ENCODE data around the gene DMGDH.

The DMGDH gene

DNA sequence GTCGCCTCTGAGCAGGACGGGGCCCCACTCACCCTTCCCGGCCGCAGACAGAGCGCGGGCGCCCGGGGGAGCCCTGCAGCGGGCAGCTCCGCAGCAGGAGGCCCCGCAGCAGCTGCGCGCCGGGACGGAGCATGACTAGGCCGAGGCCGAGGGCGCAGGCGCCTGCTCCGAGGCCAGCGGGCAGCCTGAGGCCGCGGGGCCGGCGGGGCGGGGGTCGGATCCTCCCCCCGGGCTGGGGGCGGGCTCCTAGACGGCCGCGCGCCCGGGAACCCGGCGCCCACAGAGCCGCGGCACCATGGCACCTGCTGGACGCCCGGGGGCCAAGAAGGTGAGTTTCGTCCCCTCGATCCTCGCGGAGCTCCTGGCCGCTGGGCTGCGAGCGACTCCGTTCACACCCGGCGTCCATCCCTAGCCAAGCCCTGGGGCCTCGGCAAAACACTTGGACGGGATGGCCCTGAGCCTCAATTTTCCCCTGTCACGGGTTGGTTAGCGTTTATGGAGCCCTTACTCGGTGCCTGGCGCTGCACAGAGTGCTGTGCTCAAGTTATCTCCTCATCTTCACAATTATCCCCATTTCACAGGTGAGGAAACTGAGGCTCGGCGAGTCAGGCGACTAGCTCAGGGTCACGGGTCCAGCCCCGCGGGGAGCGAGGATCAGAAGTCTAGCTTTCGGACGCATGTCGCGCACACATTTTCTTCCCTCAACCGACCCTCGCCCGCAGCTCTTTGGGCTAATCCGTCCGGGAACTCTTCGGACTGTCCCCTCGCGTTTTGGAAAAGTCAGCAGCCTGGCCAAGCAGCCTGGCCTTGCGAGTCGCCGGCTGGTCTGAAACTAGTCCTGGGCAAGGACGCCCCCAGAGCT lies at the start of gene DMGDH, which contains the start of gene BHMT2:
DMGDH (minus strand) TSS at position 187 of the 862 bp plus-strand sequence; CDS start at position 133, 54 bp downstream.
BHMT2 (plus strand) TSS at position 280 of the 862 bp plus-strand sequence; CDS start at position 296, 16 bp downstream.
- peak; percentile 73 for DNase-seq

DNA sequence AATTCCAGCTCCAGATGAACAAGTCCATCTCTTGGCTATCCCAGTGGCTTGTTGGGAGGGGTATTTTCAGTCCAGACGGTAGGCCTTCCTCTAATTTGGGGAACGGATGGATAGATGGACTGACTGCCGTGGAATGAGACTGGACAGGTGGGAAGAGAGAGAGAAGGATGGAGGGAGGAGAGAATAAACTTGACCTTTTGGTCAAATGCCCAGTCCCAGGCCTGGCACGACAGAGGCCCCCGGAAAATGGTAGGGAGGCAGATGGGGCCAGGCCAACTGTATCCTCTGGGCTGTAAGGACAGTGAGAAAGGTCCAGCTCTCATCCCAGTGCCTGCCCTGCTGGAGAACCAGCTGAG lies 43.2 kb upstream of the DMGDH start:
- DNase-seq: no peak

DNA sequence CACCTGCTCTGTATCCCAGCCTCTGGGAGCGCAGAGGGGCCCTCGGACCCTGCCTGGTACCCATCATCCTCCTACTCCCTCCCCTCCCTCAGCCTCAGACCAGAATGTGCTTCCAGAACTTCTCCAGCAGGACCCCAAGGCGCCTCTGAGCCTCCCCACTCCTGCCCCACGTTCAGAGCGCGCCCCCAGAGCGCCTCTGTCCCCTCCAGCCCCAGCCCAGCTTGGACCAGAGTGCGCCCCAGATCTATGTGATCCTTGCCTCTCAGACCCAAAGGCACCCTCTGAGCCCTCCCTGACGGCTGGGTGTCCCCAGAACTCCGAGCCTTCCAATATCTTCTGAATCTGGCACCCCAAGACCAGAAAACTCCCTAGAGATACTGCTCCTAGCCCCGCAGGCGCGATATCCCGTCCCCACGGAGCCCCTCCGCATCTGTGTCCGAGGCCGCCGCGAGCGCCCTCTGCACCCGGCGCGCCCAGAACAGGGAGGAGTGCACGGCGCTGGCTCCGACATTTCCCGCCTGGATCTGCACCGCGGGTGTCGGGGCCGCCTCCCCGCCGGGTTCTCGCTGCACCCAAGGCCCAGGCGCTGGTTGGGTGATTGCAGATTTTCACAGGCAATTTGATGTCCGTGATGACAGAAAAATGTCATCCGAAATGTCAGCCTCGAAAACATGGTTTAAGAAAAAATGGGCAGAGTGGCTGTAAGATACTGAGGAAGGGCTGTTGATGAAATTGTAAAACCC lies 42.7 kb upstream of the DMGDH start:
- no peak for DNase-seq

DNA sequence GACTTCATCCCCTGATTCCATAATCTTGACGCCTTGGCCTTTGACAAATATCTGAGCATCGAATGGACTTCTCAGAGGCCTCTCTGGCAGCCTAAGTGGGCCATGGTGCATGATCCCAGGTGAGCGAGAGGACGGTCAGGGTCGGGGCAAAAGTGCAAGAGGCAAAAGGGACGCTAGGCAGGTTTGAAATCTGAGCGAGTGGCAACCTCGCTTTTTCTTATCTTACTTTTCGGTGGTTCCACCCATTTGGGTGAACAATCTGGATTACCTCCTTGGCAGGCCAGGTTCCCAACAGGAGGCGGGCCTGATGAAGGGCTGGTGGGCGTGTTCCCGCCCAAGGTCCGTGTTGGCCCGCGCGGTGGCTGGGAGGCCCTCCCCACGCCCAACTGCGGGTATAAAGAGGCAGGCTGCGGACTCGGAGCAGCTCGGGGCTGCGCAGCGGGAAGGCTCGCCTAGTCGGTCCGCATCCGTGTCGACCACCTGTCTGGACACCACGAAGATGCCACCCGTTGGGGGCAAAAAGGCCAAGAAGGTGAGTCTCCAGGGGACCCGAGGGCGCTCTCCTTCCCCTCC lies 42.0 kb upstream of the DMGDH start, which contains the start of gene BHMT:
BHMT (plus strand) TSS at position 423 of the 573 bp plus-strand sequence; CDS start at position 500, 77 bp downstream.
- no peak for DNase-seq

DNA sequence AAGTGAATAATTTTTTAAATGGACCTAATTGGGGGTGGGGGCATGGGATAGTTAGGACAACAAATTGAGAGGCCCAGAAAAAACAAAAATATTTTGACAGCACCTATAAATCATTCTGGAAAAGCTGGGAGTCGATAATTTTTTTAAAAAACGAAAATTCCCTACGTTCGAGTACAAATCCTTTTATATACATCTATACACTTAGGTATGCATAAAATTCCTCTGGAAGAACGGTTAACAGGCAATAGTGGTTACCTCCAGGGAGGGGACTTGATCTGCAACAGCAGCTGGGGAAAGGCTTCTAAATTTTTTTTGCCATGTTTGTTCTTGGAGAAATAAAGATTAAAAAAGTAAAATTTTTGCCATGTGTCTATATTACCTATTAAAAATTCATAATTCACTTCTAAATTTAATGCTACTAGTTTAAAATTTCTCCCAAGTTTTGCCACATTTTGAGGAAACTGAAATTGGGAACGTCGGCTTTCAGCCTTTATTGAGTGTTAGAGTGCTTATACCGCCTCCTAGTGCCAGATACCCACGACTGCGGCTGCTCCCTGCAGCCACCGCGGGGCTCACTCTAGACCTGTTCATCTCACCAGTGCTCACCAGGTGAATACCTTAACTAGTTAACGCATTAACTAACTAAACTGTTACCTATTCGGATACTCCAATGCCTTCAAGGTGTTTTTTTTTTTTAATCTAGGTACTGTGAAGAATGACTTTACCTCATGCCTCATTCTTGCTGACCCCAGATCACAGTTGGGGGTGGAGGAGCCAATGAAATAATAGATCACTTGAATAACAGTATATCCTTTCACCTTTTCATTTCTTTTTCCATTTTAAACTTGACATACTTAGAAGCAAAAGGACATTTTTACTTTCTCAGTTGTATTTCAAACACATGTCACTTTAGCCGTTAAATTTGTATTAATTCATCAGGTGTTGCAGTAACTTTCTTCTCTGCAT lies 40.3 kb upstream of the DMGDH start:
- DNase-seq: no peak

DNA sequence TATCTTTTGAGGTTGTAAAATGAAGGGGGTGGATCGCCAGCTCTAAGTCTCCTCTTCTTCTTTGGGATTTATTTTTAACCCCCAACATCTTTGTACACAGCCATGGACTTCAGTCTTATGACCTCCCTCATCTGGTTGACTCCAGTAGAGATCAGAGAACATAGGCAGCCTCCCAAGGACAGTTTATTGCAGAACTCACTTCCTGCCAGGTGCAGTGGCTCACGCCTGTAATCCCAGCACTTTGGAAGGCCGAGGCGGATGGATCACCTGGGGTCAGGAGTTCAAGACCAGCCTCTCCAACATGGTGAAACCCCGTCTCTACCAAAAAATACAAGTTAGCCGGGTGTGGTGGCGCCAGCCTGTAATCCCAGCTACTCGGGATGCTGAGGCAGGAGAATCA lies 39.3 kb upstream of the DMGDH start:
- no peak for DNase-seq

DNA sequence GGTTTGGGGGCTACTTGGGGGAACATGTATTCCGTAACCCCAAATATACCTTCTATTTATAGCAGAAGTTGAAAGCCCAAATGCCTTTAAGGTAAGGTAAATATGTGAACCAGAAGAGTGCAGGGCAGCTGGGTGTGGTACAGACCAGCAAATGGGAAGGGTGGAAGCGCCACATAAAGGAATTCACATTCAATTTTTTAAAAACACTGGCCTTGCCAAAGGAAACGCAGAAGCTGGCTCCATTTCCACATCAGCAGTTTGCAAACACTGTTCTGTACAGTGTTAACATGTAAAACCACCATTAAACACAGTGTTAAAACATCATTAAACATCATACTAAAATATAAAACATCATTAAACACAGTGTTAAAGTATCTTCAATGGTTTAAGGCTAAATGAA lies 38.6 kb upstream of the DMGDH start:
- DNase-seq: no peak

DNA sequence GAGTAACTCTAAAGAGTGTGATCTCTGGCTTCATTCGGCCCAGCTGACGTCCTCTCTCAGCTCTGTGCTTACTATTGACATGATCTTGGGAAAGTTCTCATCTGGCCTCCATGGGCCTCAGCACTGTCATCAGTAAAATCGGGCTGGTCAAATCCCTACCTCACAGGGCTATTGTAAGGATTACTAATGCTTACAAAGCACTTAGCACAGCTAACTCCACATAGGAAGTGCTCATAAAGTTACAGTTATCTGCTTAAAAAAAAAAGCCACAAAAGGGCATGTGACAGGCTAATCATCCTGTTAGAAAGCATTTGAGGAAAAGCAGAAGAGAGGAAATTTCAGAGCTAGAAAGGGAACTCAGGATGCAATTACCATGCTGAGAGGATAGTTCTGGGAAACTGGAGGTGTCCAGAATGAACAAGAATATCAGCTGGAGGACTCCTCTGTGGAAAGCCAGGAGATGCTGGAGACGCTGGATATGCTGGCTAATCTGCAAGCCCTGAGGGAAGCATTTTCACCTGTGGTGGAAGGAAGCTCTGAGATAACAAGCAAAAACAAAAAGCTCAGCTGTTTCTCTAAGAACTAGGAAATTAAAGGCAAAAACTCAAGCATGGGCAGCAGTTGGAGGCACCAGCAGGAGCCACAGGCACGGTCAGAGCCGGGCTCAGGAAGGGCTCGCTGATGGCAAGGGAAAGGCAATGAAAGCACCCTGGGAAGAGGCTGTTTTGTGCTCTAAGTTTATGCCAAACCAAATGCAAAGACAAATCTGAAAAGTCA lies 37.7 kb upstream of the DMGDH start:
- peak; percentile 30 for DNase-seq

DNA sequence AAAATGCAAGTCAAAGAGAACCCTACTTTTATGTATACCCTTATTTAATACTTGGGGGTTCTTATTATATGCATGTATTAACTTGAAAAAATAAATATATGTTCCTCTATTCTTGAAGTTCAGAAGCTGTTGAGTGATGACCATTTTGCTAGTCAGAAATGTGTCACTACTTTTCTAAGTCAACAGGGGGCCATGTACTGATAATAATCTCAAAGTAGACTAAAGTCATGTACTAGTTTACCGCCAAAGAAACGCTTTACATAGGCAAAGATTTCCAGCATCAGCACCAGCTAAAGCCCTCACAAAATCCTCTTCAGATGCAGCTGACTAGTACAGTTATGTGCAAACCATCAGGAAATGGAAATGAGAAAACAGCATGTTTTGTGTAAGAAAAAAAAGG lies 36.4 kb upstream of the DMGDH start:
- no peak for DNase-seq

DNA sequence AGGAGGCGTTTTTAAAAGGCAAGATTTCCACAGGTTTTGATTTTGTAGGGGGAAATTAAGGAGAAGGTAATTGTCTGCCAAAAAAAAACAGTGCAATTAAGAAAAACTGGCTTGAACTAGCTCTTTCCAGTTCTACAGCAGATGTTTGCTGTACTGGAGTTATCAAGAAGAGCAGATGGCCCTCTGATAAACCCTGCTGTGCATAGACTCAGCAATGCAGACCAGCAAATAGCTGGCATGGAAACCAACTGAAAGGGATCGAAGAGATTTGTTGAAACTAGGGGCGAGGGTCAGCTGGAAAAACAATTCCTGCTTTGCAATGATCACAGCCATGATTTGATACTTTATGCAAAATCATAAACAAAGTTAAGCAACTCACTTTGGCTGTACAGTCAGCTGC lies 24.3 kb upstream of the DMGDH start:
- DNase-seq: no peak

DNA sequence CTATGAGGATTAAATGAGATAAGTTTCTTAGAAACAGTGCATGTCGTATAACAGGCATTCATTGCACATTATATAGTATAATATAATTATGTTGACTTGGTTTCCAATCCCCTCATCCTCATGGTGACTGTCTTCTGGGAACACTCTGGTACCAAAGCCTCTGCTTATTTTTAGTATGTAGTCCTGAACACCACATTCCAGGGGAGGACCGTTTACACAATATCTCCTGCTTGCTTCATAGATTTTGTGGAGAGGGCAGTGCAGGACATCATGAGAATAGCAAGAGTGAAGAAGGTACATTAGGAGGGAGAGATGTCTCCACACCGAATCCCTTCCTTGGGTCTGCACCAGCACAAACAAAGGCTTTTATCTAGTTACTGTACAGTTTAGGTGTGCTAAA lies 21.6 kb upstream of the DMGDH start:
- DNase-seq: no peak

DNA sequence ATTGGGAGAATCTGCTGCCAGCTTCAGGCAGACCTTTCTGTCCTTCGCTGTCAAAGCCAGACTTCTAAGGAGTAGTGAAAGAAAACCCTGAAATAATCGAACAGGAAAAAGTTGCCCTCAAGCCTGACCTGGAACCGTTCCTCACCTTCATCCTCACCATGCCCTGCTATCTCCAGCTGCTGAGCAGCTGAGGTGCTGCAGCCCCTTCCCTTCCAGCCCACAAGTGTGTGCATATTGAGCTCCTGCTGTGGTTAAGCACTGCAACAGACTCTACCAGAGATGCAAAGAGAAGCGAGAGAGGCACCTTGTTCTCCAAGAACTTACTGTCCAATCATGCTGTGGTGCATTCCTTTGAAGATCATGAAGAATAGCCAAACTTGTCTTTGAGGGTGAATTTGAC lies 19.0 kb upstream of the DMGDH start:
- no peak for DNase-seq

DNA sequence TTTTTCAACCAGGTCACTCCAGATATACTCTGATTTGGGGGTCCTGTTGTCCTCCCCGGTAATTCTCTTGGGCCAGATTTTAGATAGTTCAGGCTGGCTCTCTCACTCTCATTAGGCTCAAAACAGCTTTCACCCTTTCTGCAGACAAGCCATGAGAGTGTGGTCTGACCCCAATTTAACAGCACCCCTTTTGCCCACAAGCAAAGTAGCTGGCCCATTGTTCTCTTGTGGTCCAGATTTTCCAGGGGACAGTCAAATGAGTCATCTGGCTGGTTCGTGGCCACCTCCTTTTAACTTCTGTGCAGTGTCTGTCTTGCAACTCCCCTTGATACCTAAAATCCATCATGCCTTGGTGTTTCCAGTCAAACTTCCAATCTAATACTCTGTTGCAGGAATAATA lies 16.6 kb upstream of the DMGDH start:
- DNase-seq: peak; percentile 12

DNA sequence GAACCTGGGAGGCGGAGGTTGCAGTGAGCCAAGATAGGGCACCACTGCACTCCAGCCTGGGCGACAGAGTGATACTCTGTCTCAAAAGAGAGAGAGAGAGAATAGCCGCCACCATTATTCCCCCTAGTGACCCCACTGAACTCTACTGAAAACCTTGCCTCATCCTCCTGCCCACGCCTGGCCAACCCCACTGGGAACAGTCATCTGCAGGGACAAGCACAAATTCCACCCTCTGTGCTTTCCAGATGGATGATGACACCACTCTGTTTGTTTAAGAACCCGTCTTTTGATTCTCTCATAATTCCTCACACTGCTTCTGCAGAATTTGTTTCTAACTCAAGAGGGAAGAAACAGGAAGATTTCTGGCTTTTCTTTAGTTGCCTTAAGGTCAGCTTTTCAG lies 12.3 kb upstream of the DMGDH start:
- no peak for DNase-seq

DNA sequence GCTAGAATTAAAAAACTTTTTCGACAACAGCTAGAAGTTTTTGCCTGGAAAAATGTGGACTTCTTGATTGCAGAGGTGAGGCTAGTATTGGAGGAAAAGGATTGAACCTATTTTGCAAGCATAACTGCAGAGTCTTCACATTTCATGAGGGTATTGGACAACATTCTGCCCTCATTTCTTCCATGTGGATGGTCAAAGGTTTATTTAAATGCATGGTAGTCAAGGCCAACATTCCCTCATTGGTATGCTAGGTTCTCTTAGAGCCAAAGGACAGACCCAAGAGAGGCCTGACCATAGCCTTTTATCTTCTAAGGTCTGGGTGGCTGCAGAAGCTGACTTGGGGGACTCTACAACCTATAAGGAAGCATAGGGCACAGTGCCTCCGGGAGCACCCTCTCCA lies 11.3 kb upstream of the DMGDH start:
- no peak for DNase-seq

DNA sequence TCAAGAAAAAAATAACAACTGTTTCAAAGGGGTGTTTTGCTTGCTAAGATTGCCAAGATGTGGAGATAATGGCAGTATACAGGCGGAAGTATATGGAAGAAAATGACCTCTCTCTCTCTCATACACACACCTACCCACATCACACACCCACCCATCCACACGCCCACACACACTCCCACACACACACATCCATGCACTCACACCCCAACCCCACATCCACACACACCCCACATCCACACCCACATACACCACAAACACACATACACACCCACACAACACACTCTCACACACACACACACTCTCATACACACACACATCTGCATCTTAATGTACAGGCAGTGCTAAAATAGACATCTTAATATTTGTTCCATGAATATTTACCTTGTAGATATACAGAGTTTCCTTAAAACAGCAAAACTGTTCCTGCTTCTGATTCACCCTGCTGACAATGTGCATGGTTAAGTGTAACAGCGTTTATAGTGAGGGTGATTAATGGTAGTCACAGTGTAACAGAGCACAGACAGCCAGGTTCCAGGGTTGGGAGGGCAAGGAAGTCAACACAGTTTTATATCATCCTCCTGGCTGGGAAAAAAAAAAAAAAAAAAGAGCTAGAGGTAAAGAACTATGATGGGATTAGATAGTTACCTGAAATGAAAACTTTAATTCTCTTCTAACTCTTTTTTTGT lies 8.3 kb upstream of the DMGDH start:
- DNase-seq: peak; percentile 26

DNA sequence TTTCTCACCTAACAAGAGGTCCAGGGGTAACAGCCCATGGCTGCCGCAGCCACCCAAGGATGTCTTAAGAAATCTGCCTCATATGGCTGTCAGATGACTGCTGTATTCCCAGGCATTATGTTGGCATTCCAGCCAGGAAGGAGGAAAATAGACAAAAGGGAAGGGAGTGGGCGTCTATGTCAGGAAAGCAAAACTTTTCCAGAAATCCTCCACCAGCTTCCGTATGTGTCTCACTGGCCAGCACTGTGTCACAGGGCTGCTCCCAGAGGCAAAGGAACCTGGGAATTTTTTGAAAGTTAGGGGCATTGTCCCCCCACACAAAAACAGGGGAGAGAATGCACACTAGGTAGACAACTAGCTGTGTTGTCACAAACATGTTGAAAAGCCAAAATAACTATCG lies 7.3 kb upstream of the DMGDH start:
- DNase-seq: no peak

DNA sequence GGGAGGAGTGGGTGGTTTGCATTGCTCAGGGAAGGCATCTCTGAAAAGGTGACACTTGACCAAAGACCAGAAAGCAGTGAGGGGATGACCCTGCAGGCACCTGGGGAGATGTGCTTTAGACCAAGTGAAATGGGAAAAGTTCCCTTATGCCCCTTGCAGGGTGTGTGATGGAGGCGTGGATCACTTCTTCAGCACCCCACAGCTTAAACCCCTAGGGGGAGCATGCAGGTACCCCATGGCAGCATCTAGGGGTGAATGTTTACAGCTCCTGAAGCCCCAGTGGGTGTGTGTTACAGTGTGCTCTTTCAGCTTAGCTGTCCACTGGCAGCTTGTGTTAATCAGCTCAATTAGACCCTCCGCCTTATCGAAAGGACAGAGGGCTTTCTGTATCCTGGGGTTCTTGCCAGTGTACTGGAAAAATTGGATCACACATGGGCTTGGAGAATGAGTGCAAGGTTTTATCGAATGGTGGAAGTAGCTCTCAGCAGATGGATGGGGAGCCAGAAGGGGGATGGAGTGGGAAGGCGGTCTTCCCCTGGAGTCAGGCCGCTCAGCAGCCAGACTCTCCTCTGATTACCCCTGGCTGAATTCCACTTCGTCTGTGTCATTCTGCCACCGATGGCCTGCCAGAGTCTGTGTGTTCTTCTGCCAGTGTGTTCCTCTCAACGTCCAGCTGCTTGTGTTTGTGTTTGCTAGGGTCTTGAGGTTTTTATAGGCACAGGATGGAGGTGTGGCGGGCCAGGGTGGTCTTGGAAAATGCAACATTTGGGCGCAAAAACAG lies 6.4 kb upstream of the DMGDH start:
- DNase-seq: peak; percentile 12

DNA sequence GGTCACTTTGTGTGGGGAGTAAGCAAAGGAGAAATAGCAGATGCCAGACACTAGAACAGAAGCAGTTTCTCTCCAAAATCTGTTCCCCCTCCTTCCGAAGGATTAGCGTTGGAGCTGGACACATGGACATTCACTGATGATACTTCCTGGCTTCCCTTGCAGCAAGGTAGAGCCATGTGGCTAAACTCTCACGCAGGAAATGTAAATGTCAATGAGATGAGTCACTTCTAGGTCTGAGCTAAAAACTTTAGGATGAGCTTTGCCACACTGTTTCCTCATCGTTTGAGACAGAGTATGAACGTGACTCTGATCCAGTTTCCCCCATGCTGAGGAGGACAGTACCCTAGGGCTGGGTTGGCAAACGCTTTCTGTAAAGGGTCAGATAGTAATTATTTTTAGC lies 5.2 kb upstream of the DMGDH start:
- DNase-seq: peak; percentile 90

DNA sequence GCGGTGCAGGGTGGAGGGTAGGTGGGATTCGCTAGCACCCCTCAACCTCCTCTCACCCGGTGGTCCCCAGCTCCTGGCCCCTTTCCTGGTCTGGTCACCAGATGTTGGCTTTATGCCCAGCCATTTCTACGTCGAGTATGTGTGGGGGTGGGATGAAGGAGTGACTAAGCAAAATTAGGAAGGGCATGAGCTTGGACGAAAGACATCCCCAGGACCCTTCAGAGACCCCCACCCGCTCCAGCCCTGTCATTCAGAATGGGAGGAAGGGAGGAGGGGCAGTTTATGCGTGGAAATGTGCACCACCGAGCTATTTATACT lies 835 bp upstream of the DMGDH start:
- DNase-seq: peak; percentile 50

Data from EL (cell line).